HG02623 (cell line): ENCODE results near the gene MRPS7.
"Not testable (repeated sequence)": the region's sequence is repeated elsewhere in the genome, so short reads cannot be mapped to it uniquely, and the experiment has no call there.

Experiments used
- ATAC-seq: cut with Tn5 transposase; IDR thresholded peaks from one replicate; pipeline ENCODE4 v1.9.1; 2021; ENCODE audit warnings: moderate library complexity; ENCODE audit not compliant: unreplicated experiment

Gene MRPS7

DNA sequence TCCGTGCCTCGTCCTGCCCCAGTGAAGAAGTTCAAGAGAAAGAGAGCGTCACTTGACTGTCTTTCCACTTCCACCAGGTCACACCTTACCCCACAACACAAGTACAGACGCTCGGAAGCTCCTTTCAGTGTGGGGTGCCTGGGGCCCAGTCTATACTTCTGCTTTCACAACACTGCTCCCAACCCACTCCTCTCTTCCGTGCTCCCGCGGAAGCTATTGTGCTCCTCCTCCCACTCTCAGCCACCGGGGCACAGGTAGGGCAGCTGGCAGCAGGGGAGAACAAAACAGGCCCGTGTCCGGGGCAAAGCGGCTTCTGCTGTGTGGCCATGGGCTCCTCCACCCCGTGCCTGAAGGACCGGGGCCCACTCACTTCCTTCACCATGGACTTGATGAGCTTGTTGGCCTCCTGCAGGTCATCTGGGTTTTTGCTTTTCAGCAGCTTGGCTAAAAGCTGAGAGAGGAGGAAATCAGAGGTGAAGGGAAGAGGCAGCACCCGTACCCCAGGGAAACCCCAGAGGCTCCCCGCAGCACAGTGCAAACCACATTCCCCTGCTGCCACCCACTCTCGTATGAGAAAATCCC lies 19.1 kb upstream of the MRPS7 start:
- ATAC-seq: no peak

- no peak for ATAC-seq
Measured at GRCh38 chr17:75244133-75244866, 17.4 kb upstream of the MRPS7 start.

DNA sequence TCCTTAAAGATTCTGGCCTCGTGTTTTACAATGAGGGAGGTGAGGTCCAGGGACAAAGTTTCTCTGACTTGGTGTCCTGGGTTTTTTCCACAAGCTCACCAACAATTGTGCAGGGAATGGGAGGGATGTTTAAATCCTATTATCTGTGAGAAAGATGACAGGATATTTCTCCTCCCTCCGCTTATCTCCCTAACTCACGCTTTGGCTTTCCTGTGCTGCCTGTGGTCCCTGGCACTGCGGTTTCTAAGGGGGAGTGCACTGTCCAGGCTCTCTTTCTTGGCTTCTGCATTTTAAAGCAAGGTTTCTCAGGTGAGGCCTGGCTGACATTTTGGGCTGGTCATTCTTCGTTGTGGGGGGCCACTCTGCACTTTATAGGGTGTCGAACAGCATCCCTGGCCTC lies 16.7 kb upstream of the MRPS7 start:
- no peak for ATAC-seq

DNA sequence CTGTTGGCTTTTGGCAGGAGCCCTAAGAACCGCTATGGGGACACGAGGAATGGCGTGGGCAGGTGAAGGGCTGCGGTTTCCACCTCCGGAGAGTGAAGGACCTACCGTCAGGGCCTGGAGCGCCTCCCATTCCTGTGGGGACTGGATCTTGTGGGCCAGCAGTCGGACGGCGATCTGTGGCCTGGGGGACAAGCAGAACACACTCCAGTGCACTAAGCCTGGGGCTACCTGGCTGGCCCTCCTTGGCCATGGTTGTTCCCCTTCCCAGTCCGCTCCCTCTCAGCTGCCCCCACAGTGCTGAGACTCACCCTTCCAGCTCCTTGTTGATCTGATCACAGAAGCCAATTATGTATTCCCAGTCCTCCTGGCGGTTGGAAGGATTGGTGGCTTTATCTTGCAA lies 15.3 kb upstream of the MRPS7 start:
- ATAC-seq: no peak

GRCh38 chr17:75249564-75249963 lies 12.1 kb upstream of the MRPS7 start:
- no peak for ATAC-seq

DNA sequence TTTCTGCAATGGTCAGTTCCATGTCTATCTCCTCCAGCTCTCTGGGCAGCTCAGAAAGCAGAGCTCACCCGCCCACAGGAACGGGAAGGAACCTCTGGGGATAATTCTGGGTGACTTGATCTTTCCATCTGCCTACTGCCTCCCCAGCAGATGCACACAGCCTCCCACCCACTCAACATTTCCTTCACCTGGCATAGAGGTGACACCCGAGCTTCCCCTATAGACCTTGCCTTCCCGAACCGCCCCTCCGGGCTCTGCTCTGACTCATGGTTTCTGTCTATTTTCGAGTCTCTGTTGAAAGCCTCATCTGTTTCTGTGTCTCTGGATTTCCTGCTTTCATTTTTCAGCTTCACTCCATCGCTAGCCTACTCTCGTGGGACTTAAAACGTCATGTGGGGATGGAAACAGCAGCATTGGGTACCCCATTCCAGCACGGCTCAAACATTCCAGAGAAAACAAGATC lies 11.6 kb upstream of the MRPS7 start:
- ATAC-seq: peak; percentile 79

DNA sequence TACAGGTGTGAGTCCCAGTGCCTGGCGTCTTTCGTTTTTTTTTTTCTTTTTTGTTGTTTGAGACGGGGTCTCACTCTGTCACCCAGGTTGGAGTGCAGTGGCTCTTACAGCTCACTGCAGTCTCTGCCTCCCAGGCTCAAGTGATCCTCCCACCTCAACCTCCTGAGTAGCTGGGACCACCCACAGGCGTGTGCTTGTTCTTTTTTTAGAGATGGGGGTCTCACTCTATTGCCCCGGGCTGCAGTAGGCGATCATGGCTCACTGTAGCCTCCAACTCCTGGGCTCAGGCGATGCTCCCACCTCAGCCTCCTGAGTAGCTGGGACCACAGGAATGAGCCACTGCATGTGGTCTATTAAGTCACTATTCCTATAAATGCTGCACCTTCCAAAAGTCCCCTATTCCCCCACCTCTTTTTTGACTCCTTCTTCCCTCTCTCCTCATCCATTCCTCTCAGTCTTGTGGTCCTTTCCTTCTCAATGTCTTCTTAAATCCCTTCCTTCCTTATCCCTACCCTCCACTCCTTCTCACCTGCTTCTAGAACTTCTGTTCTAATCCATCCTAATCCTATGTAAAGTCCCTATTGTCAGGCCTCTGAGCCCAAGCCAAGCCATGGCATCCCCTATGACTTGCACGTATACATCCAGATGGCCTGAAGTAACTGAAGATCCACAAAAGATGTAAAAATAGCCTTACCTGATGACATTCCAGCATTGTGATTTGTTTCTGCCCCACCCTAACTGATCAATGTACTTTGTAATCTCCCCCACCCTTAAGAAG lies 9.5 kb upstream of the MRPS7 start:
- no peak for ATAC-seq

DNA sequence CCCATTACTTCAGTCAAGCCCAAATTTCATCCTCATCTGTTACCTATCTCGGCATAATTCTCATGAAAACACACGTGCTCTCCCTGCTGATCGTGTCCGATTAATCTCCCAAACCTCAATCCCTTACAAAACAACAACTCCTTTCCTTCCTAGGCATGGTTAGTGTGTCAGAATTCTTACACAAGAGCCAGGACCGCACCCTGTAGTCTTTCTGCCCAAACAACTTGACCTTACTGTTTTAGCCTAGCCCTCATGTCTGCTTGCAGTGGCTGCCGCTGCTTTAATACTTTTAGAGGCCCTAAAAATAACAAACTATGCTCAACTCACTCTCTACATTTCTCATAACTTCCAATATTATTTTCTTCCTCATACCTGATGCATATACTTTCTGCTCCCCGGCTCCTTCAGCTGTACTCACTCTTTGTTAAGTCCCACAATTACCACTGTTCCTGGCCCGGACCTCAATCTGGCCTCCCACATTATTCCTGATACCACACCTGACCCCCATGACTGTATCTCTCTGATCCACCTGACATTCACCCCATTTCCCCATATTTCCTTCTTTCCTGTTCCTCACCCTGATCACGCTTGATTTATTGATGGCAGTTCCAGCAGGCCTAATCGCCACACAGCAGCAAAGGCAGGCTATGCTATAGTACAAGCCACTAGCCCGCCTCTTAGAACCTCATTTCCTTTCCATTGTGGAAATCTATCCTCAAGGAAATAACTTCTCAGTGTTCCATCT lies 5.6 kb upstream of the MRPS7 start:
- not testable (repeated sequence) for ATAC-seq

GRCh38 chr17:75257228-75257627 lies 4.5 kb upstream of the MRPS7 start:
- not testable (repeated sequence) for ATAC-seq

GRCh38 chr17:75260641-75261335 lies 891 bp upstream of the MRPS7 start:
- ATAC-seq: peak; percentile 20

DNA sequence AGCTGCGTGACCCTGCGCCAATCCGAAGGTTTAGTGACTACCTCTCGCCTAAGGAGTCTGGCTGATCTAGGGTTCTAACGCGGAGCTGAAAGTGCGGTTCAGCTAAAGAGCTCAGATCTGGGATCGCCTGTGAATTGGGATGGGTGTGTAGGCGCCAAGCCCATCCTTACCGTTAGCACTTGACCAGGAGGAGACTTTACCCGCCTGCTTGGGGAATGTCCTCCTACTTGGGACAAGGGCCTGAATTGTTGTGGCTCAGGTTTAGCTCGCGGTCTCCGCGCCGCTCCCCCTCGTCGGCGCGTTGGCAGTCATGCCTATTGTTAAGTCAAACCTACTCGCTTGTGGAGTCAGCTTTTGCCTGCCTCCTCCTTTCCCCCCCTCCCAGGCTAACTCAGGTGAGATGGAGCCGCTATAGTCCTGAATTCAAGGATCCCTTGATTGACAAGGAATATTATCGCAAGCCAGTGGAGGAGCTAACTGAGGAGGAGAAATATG lies 480 bp downstream of the MRPS7 start:
- no peak for ATAC-seq

DNA sequence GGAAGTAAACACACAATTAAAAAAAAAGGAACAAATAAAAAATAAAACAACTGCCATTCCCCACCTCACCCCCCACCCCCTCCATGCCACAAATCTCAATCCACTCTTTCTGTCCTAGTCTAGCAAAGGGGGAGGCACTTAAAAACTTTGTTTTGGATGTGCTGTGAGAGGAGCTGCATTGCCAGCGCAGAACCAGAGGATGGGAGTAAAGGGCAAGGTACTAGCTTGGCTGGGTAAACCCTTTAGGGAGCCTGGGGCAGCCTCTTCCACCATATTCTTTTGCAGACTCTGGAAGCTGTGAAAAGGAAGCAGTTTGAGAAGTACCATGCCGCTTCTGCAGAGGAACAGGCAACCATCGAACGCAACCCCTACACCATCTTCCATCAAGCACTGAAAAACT lies 1.4 kb downstream of the MRPS7 start:
- no peak for ATAC-seq

GRCh38 chr17:75265614-75266315 lies 4.1 kb downstream of the MRPS7 start:
- ATAC-seq: no peak

DNA sequence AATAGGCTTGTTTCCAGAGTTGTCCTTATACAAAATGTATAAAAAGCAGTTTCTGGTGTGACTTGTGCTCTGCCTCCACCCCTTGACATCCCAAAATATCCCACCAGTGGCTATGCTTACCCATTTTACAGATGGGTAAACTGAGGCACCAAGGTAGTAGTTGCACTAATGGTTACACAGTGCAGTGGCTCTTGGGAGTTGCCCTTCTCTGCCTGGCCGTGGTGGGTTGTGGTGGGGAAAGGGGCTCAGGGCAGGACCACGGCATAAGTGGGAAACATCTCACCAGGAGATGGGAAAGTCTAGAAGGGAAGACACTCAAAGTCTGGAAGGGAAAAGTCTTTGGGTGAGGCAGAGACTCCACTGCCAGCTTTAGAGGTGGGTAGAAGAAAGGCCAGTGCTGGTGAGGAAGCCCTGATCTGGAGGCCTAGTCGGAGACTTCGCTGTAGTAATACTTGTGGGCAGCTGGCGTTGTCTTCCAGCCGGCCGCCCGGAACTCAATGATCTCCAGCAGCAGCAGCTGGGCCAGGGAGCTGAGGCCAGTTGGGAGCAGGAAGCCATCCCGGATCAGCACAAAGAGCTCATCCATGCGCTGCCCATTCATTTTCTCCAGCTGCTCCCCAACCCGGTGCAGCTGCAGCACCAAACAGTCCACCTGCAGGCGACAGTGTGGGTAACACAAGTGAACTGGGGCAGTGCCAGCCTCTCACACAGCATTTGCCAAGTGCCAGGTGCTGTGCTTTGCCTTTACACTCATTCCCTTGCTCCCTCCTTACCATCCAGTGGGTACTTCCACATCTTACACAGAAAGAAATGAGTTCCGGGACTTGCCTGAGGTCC lies 4.9 kb downstream of the MRPS7 start:
- ATAC-seq: no peak

DNA sequence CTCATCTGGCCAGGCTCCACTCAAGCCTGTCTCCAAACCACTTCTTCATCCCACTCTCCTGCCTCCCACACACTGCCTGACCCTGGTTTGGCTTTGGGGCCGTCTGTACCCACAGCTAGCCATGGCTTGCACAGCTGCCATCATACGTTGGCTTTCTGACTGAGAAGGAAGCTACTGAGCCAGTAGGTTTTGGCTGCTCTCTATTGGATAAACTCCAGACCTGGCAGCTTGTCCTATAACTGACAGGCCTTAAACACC lies 5.4 kb downstream of the MRPS7 start:
- no peak for ATAC-seq

DNA sequence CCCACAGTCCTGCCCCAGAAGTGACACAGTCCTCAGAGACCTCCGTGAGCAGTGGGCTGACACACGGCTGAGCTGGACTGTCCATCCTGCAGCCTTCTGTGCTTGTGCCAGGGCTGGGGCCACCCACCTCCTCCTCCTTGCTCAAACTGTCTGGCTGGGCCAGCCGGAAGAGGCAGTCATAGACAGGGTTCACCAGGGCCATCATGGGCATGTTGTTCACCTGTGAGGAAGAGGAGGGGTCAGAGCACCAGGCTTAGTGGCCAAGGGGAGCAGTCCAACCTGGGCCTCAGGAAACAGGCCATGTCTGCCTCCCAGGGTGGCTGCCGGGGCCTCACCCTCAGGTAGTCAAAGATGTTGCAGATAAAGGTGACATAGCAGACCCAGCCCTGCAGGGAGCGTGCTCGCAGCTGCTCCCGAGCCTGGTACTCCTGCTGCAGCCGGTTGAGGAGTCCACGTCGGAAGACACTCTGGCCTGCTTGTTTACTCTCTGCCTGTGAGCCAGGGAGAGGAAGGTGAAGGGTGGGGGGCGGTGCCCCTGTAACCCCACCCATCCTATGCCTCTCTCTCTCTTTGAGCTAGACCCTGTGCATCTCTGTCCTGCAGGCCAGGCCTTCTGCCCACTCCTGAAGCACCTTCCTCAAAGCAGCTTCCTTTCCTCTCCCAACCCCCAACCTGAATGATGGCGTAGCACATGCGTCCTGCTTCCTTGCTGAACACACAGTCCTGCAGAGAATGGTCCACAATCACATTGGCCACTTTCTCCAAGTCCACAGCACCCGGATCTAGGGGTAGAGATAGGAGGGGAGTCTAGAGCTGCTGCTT lies 5.9 kb downstream of the MRPS7 start:
- ATAC-seq: no peak

- ATAC-seq: no peak
Measured at GRCh38 chr17:75269844-75270217, 8.2 kb downstream of the MRPS7 start.

DNA sequence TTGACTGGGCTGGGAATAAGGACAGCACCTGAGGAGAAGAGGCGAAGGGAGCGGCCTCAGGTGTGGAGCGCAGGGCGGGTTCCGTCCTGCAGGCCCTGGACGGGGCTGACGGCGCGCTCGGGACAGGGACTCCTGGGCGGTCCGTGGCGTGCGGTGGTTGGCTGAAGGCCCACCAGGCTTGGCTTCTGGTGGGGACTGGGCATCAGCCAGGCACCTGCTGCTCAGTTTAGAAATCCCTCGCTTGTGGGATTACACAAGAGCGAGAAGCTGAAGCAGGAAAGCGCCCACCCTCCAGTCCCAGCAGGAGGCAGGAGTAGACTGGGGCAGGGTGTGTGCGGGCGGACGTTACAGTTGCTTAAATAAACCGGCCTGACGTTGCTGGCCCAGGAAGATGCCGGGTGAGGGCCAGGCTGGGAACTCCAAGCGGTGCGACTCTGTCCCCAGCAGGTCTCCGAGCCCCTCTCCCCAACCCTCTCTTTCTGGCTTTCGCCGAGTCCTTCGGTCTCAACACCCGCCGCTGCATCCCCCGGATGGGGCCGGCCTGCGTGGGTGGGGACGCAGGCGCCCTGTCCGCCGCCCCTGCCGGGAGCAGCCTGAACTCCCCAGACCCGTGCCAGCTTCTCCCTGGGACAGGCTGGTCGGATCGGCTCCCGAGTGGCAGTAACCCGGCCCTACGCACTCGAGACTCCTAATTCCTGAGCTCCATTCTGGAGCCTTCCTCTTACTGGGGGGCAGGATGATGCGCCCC lies 8.7 kb downstream of the MRPS7 start:
- peak; percentile 31 for ATAC-seq
